AG04450 (cell line): ENCODE data around the gene GDPGP1. TPM values are rescaled to one million over a fixed set of nuclear protein-coding genes. Genes with fewer than 3 reads are reported as not detected.
A peak's percentile ranks its signal among the peaks of the same experiment; 100 is the strongest.

ENCODE experiments used
- CTCF ChIA-PET: fragments of 300-600, 350-600 bp; formaldehyde crosslinking; extraction: SDS; loops from one replicate; lab custom pipeline; 2022; ENCODE audit warnings: antibody characterized with exemption, inconsistent platforms; lab: Charles Lee
- POLR2A ChIA-PET: fragments of 350-600 bp; formaldehyde crosslinking; extraction: SDS; loops from one replicate; lab custom pipeline; 2021; ENCODE audit warnings: antibody characterized with exemption, inconsistent platforms; lab: Yijun Ruan, JAX
- DNase-seq: peaks from one replicate; pipeline ENCODE4 v3.0.0-alpha.2; 2011; ENCODE audit warnings: low read depth, low spot score
- H3K27ac ChIP-seq: one replicate; pipeline ENCODE4 v1.5.1; 2012; ENCODE audit warnings: low read depth, low read length, control low read depth
- H3K27me3 ChIP-seq: one replicate; pipeline ENCODE4 v1.6.0; 2012; ENCODE audit warnings: low read length; ENCODE audit not compliant: control insufficient read depth, insufficient read depth
- H3K4me3 ChIP-seq: 2 replicates; pipeline ENCODE4 v1.5.1; 2011; ENCODE audit warnings: mild to moderate bottlenecking, low read depth, low read length, control low read depth
- H3K9me3 ChIP-seq: 2 replicates; pipeline ENCODE4 v1.5.1; 2012; ENCODE audit warnings: low read length; ENCODE audit not compliant: control insufficient read depth, insufficient read depth
- polyA plus RNA-seq: library from polyadenylated mRNA; depleted of rRNA; stranded (reverse); fragments of >200 nt; gene quantifications from 2 replicates; pipeline ENCODE4 v1.2.3, GENCODE V29; 2011
- TF ChIP-seq, protein P1 (sequence below): IDR thresholded peaks from 2 replicates; pipeline ENCODE4 v1.5.1; 2011; ENCODE audit warnings: low read depth, low read length, control low read depth, inconsistent platforms

GDPGP1 gene
- polyA plus RNA-seq, 1 experiment: 2.7 TPM

- Histone ChIP-seq H3K27ac (no peak overlapping the region), H3K27me3 (no peaks in the 10 kb centered on the region), H3K9me3 (no peaks in the 10 kb centered on the region), H3K4me3 (no peak overlapping the region)
- TF ChIP-seq, protein P1, sequence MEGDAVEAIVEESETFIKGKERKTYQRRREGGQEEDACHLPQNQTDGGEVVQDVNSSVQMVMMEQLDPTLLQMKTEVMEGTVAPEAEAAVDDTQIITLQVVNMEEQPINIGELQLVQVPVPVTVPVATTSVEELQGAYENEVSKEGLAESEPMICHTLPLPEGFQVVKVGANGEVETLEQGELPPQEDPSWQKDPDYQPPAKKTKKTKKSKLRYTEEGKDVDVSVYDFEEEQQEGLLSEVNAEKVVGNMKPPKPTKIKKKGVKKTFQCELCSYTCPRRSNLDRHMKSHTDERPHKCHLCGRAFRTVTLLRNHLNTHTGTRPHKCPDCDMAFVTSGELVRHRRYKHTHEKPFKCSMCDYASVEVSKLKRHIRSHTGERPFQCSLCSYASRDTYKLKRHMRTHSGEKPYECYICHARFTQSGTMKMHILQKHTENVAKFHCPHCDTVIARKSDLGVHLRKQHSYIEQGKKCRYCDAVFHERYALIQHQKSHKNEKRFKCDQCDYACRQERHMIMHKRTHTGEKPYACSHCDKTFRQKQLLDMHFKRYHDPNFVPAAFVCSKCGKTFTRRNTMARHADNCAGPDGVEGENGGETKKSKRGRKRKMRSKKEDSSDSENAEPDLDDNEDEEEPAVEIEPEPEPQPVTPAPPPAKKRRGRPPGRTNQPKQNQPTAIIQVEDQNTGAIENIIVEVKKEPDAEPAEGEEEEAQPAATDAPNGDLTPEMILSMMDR: no peak
- no peak for DNase-seq
- POLR2A ChIA-PET: no interaction called here
- CTCF ChIA-PET: interaction anchor here (1.9 kb wide), 1 partner anchor 12 kb away, joined by 12 read pairs; no protein-coding TSS in a partner anchor
Observed at GRCh38 chr15:90209591-90209990, 24.4 kb upstream of the GDPGP1 start.

DNA sequence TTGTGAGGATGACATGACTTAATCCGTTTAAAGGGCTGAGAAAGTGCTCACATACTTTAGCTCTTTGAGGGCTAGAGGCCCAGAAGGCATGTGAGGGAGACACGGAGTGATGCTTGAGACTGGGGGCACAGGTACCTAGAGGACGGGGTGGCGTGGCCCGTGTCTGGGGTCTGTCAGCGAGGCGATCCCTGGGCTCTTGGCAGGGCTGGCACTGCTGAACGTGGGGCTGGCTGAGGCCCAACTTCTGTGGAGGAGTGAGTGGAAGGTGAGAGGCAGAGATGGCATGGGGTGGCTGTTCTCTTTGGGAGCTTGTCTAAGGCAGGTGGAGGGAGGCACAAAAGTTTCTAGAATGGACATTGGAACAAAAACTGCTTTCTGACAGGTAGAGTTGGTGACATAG lies 23.4 kb upstream of the GDPGP1 start:
- Histone ChIP-seq H3K9me3 (no peaks in the 10 kb centered on the region), H3K4me3 (no peak overlapping the region), H3K27me3 (no peaks in the 10 kb centered on the region), H3K27ac (no peak overlapping the region)
- TF ChIP-seq, protein P1: no peak
- CTCF ChIA-PET: interaction anchor here (0.6 kb wide), 1 partner anchor 712 kb away, joined by 3 read pairs; no protein-coding TSS in a partner anchor
- no peak for DNase-seq
- POLR2A ChIA-PET: no interaction called here

GRCh38 chr15:90211009-90211408 lies 23.0 kb upstream of the GDPGP1 start:
- DNase-seq: no peak
- Histone ChIP-seq H3K9me3 (no peaks in the 10 kb centered on the region), H3K4me3 (no peak overlapping the region), H3K27me3 (no peaks in the 10 kb centered on the region), H3K27ac (no peak overlapping the region)
- ChIA-PET POLR2A (no interaction called here), CTCF (interaction anchor here (0.6 kb wide), 1 partner anchor 711 kb away, joined by 3 read pairs; no protein-coding TSS in a partner anchor)
- TF ChIP-seq, protein P1: no peak

GRCh38 chr15:90211440-90212143 lies 22.4 kb upstream of the GDPGP1 start:
- no peak overlapping the region for H3K4me3 ChIP-seq
- TF ChIP-seq, protein P1: no peak
- DNase-seq: no peak
- no peaks in the 10 kb centered on the region for H3K9me3 ChIP-seq
- peak overlapping the region; percentile 11 for H3K27ac ChIP-seq
- no peaks in the 10 kb centered on the region for H3K27me3 ChIP-seq
- POLR2A ChIA-PET: interaction anchor here (0.6 kb wide), 1 partner anchor 55 kb away, joined by 5 read pairs; no protein-coding TSS in a partner anchor
- CTCF ChIA-PET: interaction anchor here (0.7 to 1.8 kb wide), 3 partner anchors 8 to 21 kb away, joined by 3 to 6 read pairs (median 4); no protein-coding TSS in a partner anchor
